ENCODE results near the gene CSHL1.
"Not testable (repeated sequence)": the region's sequence is repeated elsewhere in the genome, so short reads cannot be mapped to it uniquely, and the experiment has no call there.

Gene CSHL1

GRCh38 chr17:63889026-63889848, 21.8 kb downstream of the CSHL1 start:
- not testable (repeated sequence) for DNase-seq (ENCODE audit: low read depth in 2 of 2)

GRCh38 chr17:63885119-63885518, 25.9 kb downstream of the CSHL1 start:
- DNase-seq (ENCODE audit: low read depth in 2 of 2) = not testable (repeated sequence)

GRCh38 chr17:63882626-63883126, 28.4 kb downstream of the CSHL1 start:
- not testable (repeated sequence) for DNase-seq (ENCODE audit: low read depth in 2 of 2)

GRCh38 chr17:63881935-63882601, 29.0 kb downstream of the CSHL1 start, which contains the start of gene GH2:
GH2 (minus strand) TSS chr17:63881944; CDS start chr17:63881801, 143 bp downstream.
- peak in 1 of 2 donors; percentile 41 for DNase-seq (ENCODE audit: low read depth in 2 of 2)

GRCh38 chr17:63881337-63881736, 29.7 kb downstream of the CSHL1 start:
- not testable (repeated sequence) for DNase-seq (ENCODE audit: low read depth in 2 of 2)

GRCh38 chr17:63880706-63881105, 30.4 kb downstream of the CSHL1 start:
- DNase-seq (ENCODE audit: low read depth in 2 of 2) = no peak

- DNase-seq (ENCODE audit: low read depth in 2 of 2) = not testable (repeated sequence)
Measured at GRCh38 chr17:63878413-63878812, 32.6 kb downstream of the CSHL1 start.

- DNase-seq (ENCODE audit: low read depth in 2 of 2) = not testable (repeated sequence)
Measured at GRCh38 chr17:63874693-63875092, 36.4 kb downstream of the CSHL1 start.

GRCh38 chr17:63874061-63874626, 36.9 kb downstream of the CSHL1 start:
- not testable (repeated sequence) for DNase-seq (ENCODE audit: low read depth in 2 of 2)

GRCh38 chr17:63873577-63873976, 37.5 kb downstream of the CSHL1 start, which contains the start of gene CSH2:
CSH2 (minus strand) TSS chr17:63873677; CDS start chr17:63873614, 63 bp downstream.
- DNase-seq (ENCODE audit: low read depth in 2 of 2) = not testable (repeated sequence)

GRCh38 chr17:63871646-63872365, 39.3 kb downstream of the CSHL1 start:
- not testable (repeated sequence) for DNase-seq (ENCODE audit: low read depth in 2 of 2)

- not testable (repeated sequence) for DNase-seq (ENCODE audit: low read depth in 2 of 2)
Measured at GRCh38 chr17:63870292-63870665, 40.8 kb downstream of the CSHL1 start.

- DNase-seq (ENCODE audit: low read depth in 2 of 2) = not testable (repeated sequence)
Measured at GRCh38 chr17:63869491-63870291, 41.4 kb downstream of the CSHL1 start.

- DNase-seq (ENCODE audit: low read depth in 2 of 2) = not testable (repeated sequence)
Measured at GRCh38 chr17:63866625-63867024, 44.4 kb downstream of the CSHL1 start.

All from stimulated activated CD8-positive, alpha-beta memory T cell treated with anti-CD3 and anti-CD28 coated beads, Interleukin-7, amount 100 ng/mL, for 1 hour (primary cell).